OCI-LY1 (cell line): ENCODE measurements around the gene ASXL2.

ENCODE experiments used
- H2AFZ ChIP-seq: fragments of 200-600 bp; sonication (generic), shearing (Covaris generic); 2 replicates; pipeline ENCODE4 v1.6.0; 2014; ENCODE audit warnings: antibody characterized with exemption, mild to moderate bottlenecking, low read length
- H3F3A ChIP-seq: fragments of 200-600 bp; sonication (generic), shearing (Covaris generic); 2 replicates; pipeline ENCODE4 v1.6.0; 2014; ENCODE audit warnings: mild to moderate bottlenecking, antibody characterized with exemption, low read length, moderate library complexity; ENCODE audit not compliant: insufficient read depth
- H3K27ac ChIP-seq: fragments of 200-600 bp; sonication (generic); 2 replicates; pipeline ENCODE4 v1.5.1; 2014; ENCODE audit warnings: low read length, mixed run types, mild to moderate bottlenecking, low read depth; ENCODE audit not compliant: poor library complexity, severe bottlenecking
- H3K27me3 ChIP-seq: fragments of 200-600 bp; sonication (generic); 2 replicates; pipeline ENCODE4 v1.6.0; 2014; ENCODE audit warnings: antibody characterized with exemption, mild to moderate bottlenecking, low read length, moderate library complexity; ENCODE audit not compliant: insufficient read depth
- H3K36me3 ChIP-seq: fragments of 200-600 bp; sonication (generic); 2 replicates; pipeline ENCODE4 v1.6.1; 2014; ENCODE audit warnings: mild to moderate bottlenecking, antibody characterized with exemption, low read length, moderate library complexity, mixed read lengths; ENCODE audit not compliant: insufficient read depth
- H3K4me1 ChIP-seq: fragments of 200-600 bp; sonication (generic); 2 replicates; pipeline ENCODE4 v1.5.1; 2014; ENCODE audit warnings: mild to moderate bottlenecking, low read length, moderate library complexity; ENCODE audit not compliant: insufficient read depth, severe bottlenecking
- H3K4me2 ChIP-seq: fragments of 200-600 bp; sonication (generic), shearing (Covaris generic); 2 replicates; pipeline ENCODE4 v1.6.1; 2014; ENCODE audit warnings: low read length
- H3K4me3 ChIP-seq: fragments of 200-600 bp; sonication (generic); 2 replicates; pipeline ENCODE4 v1.5.1; 2014; ENCODE audit warnings: low read length, low read depth, mild to moderate bottlenecking, mixed read lengths; ENCODE audit not compliant: poor library complexity, severe bottlenecking
- H3K79me2 ChIP-seq: fragments of 200-600 bp; shearing (Covaris generic); 2 replicates; pipeline ENCODE4 v1.6.1; 2016; ENCODE audit warnings: mixed run types, low read length, mixed read lengths; ENCODE audit not compliant: insufficient read depth
- H3K9ac ChIP-seq: fragments of 200-600 bp; sonication (generic), shearing (Covaris generic); 2 replicates; pipeline ENCODE4 v1.6.1; 2014; ENCODE audit warnings: mild to moderate bottlenecking, low read length, mixed read lengths
- H3K9me2 ChIP-seq: fragments of 200-600 bp; sonication (generic), shearing (Covaris generic); 2 replicates; pipeline ENCODE4 v1.6.1; 2014; ENCODE audit warnings: low read depth, mild to moderate bottlenecking, low read length, mixed read lengths
- H3K9me3 ChIP-seq: fragments of 200-600 bp; shearing (Covaris generic); 2 replicates; pipeline ENCODE4 v1.6.1; 2014; ENCODE audit warnings: low read length, mixed read lengths
- H4K20me1 ChIP-seq: fragments of 200-600 bp; sonication (generic), shearing (Covaris generic); 2 replicates; pipeline ENCODE4 v1.6.0; 2016; ENCODE audit warnings: mild to moderate bottlenecking, low read length; ENCODE audit not compliant: insufficient read depth
- EZH2 ChIP-seq: fragments of 200-600 bp; sonication (generic), shearing (Covaris generic); IDR thresholded peaks from 2 replicates; pipeline ENCODE4 v1.8.0; 2017; ENCODE audit warnings: borderline replicate concordance, mixed run types, mild to moderate bottlenecking, antibody characterized with exemption, low read length, moderate library complexity, mixed read lengths
- TF ChIP-seq, protein P1 (sequence below): fragments of 200-600 bp; sonication (generic), shearing (Covaris generic); IDR thresholded peaks from 2 replicates; pipeline ENCODE4 v1.5.1; 2017; ENCODE audit warnings: mild to moderate bottlenecking, antibody characterized with exemption, low read length, moderate library complexity, mixed read lengths

The ASXL2 gene

DNA sequence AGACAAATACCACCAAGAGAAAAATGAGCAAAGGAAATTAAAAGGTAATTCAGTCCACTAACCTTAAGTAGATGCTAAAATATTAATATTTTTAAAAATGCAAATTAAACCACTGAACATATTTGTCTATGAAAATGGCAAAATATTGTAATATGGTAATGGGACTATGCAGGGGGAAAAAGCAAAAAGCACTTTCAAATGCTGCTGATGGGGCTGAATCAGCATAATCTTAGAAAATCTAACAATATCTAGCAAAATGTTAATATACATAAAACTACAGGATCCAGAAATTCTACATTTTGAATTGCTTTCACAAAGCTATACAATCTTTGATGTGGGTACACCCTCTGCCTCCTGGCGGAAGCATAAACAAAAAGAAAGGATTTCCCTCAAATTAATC lies 118.0 kb downstream of the ASXL2 start:
- Histone ChIP-seq H3K79me2 (no peaks in the 10 kb centered on the region), H3K27me3 (no peaks in the 10 kb centered on the region), H2AFZ (no peak overlapping the region), H3K4me1 (no peaks in the 10 kb centered on the region), H4K20me1 (no peaks in the 10 kb centered on the region), H3F3A (no peaks in the 10 kb centered on the region), H3K4me2 (no peak overlapping the region), H3K9me3 (no peaks in the 10 kb centered on the region), H3K9me2 (no peaks in the 10 kb centered on the region), H3K36me3 (peaks cover 57% of the 10 kb centered on the region), H3K27ac (no peak overlapping the region), H3K4me3 (no peak overlapping the region), H3K9ac (no peak overlapping the region)
- no peak for TF ChIP-seq EZH2
- TF ChIP-seq, protein P1, sequence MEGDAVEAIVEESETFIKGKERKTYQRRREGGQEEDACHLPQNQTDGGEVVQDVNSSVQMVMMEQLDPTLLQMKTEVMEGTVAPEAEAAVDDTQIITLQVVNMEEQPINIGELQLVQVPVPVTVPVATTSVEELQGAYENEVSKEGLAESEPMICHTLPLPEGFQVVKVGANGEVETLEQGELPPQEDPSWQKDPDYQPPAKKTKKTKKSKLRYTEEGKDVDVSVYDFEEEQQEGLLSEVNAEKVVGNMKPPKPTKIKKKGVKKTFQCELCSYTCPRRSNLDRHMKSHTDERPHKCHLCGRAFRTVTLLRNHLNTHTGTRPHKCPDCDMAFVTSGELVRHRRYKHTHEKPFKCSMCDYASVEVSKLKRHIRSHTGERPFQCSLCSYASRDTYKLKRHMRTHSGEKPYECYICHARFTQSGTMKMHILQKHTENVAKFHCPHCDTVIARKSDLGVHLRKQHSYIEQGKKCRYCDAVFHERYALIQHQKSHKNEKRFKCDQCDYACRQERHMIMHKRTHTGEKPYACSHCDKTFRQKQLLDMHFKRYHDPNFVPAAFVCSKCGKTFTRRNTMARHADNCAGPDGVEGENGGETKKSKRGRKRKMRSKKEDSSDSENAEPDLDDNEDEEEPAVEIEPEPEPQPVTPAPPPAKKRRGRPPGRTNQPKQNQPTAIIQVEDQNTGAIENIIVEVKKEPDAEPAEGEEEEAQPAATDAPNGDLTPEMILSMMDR: no peak

DNA sequence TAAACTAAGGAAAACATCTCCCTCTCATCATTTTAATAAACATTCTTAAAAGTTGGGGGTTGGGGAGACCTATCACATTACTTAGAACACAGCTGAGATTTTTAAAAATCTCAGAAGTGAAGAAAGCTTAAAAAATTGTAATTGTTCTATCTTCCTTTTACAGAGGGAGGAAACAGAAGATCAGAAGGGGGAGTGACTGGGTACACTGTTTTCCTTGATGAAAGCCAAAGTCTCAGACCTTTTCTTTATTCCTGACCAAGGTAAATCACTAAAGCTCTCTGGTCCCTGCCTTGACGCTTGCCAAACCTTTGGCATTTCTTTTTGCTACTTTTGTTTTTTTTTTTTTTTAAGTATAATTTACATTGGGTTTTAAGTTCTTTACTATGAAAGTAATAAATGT lies 119.9 kb downstream of the ASXL2 start:
- H2AFZ ChIP-seq: no peak overlapping the region
- TF ChIP-seq, protein P1: no peak
- no peak for TF ChIP-seq EZH2
- H3K9me2 ChIP-seq: no peaks in the 10 kb centered on the region
- H3K36me3 ChIP-seq: peaks cover 71% of the 10 kb centered on the region
- H3K4me2 ChIP-seq: no peak overlapping the region
- no peaks in the 10 kb centered on the region for H4K20me1 ChIP-seq
- no peaks in the 10 kb centered on the region for H3F3A ChIP-seq
- no peak overlapping the region for H3K27ac ChIP-seq
- no peaks in the 10 kb centered on the region for H3K9me3 ChIP-seq
- H3K9ac ChIP-seq: no peak overlapping the region
- H3K4me1 ChIP-seq: no peaks in the 10 kb centered on the region
- H3K79me2 ChIP-seq: no peaks in the 10 kb centered on the region
- no peak overlapping the region for H3K4me3 ChIP-seq
- H3K27me3 ChIP-seq: no peaks in the 10 kb centered on the region

DNA sequence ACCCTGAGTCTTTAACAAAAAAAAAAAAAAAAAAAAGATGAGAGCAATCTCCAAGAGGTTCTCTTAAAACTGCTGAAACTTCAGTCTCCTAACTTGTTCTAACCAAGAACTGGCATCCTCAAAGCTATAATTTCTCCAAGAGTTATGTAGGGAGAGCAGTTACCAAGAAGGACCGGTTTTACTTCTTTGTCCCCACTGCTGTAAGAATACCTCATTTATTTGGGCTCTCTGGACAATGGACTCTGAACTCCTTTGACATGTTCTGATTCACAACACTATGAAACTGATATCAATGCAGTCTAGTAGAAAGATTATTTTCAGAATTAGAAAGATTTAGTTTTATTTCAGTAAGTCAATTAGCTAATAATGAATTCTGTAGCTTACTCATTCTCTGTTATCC lies 120.4 kb downstream of the ASXL2 start:
- Histone ChIP-seq H3K4me2 (no peak overlapping the region), H3K4me1 (no peaks in the 10 kb centered on the region), H3K79me2 (no peaks in the 10 kb centered on the region), H3F3A (no peaks in the 10 kb centered on the region), H3K4me3 (no peak overlapping the region), H3K27ac (no peak overlapping the region), H3K27me3 (no peaks in the 10 kb centered on the region), H3K9me3 (no peaks in the 10 kb centered on the region), H3K36me3 (peaks cover 70% of the 10 kb centered on the region), H4K20me1 (no peaks in the 10 kb centered on the region), H3K9me2 (no peaks in the 10 kb centered on the region), H3K9ac (no peak overlapping the region), H2AFZ (no peak overlapping the region)
- no peak for TF ChIP-seq EZH2
- TF ChIP-seq, protein P1: no peak
